ENCODE results near the gene RHAG. TPM values are rescaled to one million over a fixed set of nuclear protein-coding genes. Genes with fewer than 3 reads are reported as not detected.

Gene RHAG
- total RNA-seq, 1 experiment from 2014 or later, result 0.31 TPM

DNA sequence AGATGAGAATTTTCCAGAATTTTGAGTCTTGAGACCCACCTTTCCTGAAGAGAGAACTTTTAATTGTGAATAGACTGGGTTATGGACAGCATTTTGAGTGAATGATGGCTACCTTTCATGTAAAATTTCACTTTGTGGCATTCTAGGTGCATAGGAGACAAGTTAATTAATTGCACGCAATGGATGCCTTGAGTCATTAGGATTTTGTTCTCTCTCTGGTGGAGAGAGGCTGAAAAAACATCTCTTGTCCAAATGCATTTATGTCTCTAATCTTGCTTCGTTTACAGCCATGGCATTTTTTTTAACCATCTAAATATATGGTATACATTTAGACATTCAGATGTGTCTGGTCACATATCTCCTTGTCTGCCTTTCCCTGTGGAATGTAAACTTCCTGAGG is 3.1 kb downstream of the RHAG start (continued):
- TF ChIP-seq, protein P1, sequence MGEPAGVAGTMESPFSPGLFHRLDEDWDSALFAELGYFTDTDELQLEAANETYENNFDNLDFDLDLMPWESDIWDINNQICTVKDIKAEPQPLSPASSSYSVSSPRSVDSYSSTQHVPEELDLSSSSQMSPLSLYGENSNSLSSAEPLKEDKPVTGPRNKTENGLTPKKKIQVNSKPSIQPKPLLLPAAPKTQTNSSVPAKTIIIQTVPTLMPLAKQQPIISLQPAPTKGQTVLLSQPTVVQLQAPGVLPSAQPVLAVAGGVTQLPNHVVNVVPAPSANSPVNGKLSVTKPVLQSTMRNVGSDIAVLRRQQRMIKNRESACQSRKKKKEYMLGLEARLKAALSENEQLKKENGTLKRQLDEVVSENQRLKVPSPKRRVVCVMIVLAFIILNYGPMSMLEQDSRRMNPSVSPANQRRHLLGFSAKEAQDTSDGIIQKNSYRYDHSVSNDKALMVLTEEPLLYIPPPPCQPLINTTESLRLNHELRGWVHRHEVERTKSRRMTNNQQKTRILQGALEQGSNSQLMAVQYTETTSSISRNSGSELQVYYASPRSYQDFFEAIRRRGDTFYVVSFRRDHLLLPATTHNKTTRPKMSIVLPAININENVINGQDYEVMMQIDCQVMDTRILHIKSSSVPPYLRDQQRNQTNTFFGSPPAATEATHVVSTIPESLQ (CRISPR knock-in tag; IDR thresholded peaks at IDR 0.05), result no peak
- TF ChIP-seq ZNF219 (CRISPR knock-in tag; IDR thresholded peaks at IDR 0.05; ENCODE audit: borderline replicate concordance), result no peak
- TF ChIP-seq, protein P2, sequence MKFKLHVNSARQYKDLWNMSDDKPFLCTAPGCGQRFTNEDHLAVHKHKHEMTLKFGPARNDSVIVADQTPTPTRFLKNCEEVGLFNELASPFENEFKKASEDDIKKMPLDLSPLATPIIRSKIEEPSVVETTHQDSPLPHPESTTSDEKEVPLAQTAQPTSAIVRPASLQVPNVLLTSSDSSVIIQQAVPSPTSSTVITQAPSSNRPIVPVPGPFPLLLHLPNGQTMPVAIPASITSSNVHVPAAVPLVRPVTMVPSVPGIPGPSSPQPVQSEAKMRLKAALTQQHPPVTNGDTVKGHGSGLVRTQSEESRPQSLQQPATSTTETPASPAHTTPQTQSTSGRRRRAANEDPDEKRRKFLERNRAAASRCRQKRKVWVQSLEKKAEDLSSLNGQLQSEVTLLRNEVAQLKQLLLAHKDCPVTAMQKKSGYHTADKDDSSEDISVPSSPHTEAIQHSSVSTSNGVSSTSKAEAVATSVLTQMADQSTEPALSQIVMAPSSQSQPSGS (CRISPR knock-in tag; IDR thresholded peaks at IDR 0.05; ENCODE audit: borderline replicate concordance, low read depth), result no peak
- TF ChIP-seq, protein P3, sequence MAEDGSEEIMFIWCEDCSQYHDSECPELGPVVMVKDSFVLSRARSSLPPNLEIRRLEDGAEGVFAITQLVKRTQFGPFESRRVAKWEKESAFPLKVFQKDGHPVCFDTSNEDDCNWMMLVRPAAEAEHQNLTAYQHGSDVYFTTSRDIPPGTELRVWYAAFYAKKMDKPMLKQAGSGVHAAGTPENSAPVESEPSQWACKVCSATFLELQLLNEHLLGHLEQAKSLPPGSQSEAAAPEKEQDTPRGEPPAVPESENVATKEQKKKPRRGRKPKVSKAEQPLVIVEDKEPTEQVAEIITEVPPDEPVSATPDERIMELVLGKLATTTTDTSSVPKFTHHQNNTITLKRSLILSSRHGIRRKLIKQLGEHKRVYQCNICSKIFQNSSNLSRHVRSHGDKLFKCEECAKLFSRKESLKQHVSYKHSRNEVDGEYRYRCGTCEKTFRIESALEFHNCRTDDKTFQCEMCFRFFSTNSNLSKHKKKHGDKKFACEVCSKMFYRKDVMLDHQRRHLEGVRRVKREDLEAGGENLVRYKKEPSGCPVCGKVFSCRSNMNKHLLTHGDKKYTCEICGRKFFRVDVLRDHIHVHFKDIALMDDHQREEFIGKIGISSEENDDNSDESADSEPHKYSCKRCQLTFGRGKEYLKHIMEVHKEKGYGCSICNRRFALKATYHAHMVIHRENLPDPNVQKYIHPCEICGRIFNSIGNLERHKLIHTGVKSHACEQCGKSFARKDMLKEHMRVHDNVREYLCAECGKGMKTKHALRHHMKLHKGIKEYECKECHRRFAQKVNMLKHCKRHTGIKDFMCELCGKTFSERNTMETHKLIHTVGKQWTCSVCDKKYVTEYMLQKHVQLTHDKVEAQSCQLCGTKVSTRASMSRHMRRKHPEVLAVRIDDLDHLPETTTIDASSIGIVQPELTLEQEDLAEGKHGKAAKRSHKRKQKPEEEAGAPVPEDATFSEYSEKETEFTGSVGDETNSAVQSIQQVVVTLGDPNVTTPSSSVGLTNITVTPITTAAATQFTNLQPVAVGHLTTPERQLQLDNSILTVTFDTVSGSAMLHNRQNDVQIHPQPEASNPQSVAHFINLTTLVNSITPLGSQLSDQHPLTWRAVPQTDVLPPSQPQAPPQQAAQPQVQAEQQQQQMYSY (CRISPR knock-in tag; IDR thresholded peaks at IDR 0.05), result no peak
- TF ChIP-seq, protein P4, sequence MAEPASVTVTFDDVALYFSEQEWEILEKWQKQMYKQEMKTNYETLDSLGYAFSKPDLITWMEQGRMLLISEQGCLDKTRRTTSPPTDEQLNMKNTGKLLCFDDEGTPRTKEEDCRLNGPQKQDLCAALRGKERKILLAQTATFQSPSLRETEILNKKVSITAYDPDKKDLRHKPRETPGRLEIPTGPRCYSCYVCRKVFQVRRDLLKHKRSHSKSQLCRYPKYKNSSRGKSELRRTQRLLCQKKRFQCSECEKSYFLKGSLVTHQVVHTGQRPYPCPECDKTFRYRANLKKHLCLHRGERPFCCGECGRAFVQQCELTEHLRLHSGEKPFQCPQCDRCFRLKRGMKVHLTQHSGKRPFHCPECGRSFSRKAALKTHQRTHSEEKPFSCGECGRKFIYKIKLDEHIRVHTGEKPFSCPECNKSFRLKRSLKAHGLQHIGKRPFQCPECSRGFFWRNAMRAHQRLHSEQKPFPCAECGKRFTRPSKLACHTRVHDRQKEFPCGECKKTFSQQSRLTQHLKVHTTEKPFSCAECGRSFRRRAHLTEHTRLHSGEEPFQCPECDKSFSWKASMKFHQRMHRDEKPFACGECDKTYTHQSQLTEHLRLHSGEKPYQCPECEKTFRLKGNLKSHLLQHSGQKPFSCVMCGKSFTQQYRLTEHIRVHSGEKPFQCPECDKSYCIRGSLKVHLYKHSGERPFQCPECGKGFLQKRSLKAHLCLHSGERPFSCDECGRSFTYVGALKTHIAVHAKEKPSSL (CRISPR knock-in tag; conservative IDR thresholded peaks at IDR 0.05), result no peak

DNA sequence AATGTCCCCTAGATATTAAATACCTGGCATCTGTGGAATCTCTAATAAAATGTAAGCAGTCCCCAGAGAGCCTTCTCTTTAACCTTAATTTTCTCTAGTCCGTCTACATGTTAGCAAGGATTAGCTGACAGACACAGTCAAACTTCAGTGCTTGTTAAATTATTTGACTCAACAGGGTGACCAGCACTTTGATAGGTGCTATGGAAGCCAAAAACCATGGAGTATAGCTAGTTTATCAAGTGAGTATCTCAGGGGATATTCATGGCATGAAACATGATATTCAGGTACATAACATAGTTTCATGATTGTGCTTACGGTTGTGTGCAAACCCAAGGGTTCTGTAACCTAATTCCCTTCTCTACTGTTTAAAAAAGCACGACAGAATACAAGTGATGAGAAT is 3.9 kb downstream of the RHAG start:
- POLR2A ChIA-PET, result no interaction called here
- no peak overlapping the region for H3K4me3 Mint-ChIP-seq
- no peaks in the 10 kb centered on the region for H3K27me3 Mint-ChIP-seq (ENCODE audit: low read depth)

More for the DNA sequence above, 3.9 kb downstream of the RHAG start:
- ATAC-seq, result no peak
- no peak overlapping the region for H3K27ac Mint-ChIP-seq
- CTCF ChIA-PET, result interaction anchor here (2.0 kb wide), 1 partner anchor 9 kb away, joined by 9 read pairs; no protein-coding TSS in a partner anchor
- H3K36me3 Mint-ChIP-seq, result peaks cover 2% of the 10 kb centered on the region; the same call in 1 of the 2 replicates
- H3K4me1 Mint-ChIP-seq, result peaks cover 6% of the 10 kb centered on the region; the same call in 1 of the 2 replicates
- peaks cover 11% of the 10 kb centered on the region for H3K9me3 Mint-ChIP-seq
- TF ChIP-seq, protein P5, sequence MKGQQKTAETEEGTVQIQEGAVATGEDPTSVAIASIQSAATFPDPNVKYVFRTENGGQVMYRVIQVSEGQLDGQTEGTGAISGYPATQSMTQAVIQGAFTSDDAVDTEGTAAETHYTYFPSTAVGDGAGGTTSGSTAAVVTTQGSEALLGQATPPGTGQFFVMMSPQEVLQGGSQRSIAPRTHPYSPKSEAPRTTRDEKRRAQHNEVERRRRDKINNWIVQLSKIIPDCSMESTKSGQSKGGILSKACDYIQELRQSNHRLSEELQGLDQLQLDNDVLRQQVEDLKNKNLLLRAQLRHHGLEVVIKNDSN (CRISPR knock-in tag; IDR thresholded peaks at IDR 0.05), result no peak
- TF ChIP-seq, protein P6, sequence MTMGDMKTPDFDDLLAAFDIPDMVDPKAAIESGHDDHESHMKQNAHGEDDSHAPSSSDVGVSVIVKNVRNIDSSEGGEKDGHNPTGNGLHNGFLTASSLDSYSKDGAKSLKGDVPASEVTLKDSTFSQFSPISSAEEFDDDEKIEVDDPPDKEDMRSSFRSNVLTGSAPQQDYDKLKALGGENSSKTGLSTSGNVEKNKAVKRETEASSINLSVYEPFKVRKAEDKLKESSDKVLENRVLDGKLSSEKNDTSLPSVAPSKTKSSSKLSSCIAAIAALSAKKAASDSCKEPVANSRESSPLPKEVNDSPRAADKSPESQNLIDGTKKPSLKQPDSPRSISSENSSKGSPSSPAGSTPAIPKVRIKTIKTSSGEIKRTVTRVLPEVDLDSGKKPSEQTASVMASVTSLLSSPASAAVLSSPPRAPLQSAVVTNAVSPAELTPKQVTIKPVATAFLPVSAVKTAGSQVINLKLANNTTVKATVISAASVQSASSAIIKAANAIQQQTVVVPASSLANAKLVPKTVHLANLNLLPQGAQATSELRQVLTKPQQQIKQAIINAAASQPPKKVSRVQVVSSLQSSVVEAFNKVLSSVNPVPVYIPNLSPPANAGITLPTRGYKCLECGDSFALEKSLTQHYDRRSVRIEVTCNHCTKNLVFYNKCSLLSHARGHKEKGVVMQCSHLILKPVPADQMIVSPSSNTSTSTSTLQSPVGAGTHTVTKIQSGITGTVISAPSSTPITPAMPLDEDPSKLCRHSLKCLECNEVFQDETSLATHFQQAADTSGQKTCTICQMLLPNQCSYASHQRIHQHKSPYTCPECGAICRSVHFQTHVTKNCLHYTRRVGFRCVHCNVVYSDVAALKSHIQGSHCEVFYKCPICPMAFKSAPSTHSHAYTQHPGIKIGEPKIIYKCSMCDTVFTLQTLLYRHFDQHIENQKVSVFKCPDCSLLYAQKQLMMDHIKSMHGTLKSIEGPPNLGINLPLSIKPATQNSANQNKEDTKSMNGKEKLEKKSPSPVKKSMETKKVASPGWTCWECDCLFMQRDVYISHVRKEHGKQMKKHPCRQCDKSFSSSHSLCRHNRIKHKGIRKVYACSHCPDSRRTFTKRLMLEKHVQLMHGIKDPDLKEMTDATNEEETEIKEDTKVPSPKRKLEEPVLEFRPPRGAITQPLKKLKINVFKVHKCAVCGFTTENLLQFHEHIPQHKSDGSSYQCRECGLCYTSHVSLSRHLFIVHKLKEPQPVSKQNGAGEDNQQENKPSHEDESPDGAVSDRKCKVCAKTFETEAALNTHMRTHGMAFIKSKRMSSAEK (CRISPR knock-in tag; IDR thresholded peaks at IDR 0.05; ENCODE audit: borderline replicate concordance), result no peak
- TF ChIP-seq, protein P7, sequence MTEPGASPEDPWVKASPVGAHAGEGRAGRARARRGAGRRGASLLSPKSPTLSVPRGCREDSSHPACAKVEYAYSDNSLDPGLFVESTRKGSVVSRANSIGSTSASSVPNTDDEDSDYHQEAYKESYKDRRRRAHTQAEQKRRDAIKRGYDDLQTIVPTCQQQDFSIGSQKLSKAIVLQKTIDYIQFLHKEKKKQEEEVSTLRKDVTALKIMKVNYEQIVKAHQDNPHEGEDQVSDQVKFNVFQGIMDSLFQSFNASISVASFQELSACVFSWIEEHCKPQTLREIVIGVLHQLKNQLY (CRISPR knock-in tag; IDR thresholded peaks at IDR 0.05), result no peak
- TF ChIP-seq ZNF423 (CRISPR knock-in tag; IDR thresholded peaks at IDR 0.05) (no peak), ZNF232 (CRISPR knock-in tag; IDR thresholded peaks at IDR 0.05) (no peak), GRHL2 (CRISPR knock-in tag; IDR thresholded peaks at IDR 0.05; ENCODE audit: insufficient replicate concordance, severe bottlenecking) (no peak)
- TF ChIP-seq, protein P8, sequence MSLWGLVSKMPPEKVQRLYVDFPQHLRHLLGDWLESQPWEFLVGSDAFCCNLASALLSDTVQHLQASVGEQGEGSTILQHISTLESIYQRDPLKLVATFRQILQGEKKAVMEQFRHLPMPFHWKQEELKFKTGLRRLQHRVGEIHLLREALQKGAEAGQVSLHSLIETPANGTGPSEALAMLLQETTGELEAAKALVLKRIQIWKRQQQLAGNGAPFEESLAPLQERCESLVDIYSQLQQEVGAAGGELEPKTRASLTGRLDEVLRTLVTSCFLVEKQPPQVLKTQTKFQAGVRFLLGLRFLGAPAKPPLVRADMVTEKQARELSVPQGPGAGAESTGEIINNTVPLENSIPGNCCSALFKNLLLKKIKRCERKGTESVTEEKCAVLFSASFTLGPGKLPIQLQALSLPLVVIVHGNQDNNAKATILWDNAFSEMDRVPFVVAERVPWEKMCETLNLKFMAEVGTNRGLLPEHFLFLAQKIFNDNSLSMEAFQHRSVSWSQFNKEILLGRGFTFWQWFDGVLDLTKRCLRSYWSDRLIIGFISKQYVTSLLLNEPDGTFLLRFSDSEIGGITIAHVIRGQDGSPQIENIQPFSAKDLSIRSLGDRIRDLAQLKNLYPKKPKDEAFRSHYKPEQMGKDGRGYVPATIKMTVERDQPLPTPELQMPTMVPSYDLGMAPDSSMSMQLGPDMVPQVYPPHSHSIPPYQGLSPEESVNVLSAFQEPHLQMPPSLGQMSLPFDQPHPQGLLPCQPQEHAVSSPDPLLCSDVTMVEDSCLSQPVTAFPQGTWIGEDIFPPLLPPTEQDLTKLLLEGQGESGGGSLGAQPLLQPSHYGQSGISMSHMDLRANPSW (CRISPR knock-in tag; conservative IDR thresholded peaks at IDR 0.05; ENCODE audit: low read depth), result no peak
- TF ChIP-seq, protein P9, sequence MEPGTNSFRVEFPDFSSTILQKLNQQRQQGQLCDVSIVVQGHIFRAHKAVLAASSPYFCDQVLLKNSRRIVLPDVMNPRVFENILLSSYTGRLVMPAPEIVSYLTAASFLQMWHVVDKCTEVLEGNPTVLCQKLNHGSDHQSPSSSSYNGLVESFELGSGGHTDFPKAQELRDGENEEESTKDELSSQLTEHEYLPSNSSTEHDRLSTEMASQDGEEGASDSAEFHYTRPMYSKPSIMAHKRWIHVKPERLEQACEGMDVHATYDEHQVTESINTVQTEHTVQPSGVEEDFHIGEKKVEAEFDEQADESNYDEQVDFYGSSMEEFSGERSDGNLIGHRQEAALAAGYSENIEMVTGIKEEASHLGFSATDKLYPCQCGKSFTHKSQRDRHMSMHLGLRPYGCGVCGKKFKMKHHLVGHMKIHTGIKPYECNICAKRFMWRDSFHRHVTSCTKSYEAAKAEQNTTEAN (CRISPR knock-in tag; IDR thresholded peaks at IDR 0.05), result no peak
- no peak for DNase-seq (ENCODE audit: low spot score)

All from WTC11 (cell line).